ENCODE measurements around the gene DSCAM. TPM values are rescaled to one million over a fixed set of nuclear protein-coding genes. Genes with fewer than 3 reads are reported as not detected.

The DSCAM gene
- total and polyA plus RNA-seq, 4 donors = 8.2 to 27.7 (median 15.2) TPM

- Histone ChIP-seq H3K27ac (ENCODE audit: low read depth, low read length) (no peak overlapping the region), H3K4me1 (ENCODE audit: control insufficient read depth, insufficient read depth, low read length) (no peaks in the 10 kb centered on the region), H3K36me3 (ENCODE audit: control insufficient read depth, insufficient read depth, low read length) (no peaks in the 10 kb centered on the region), H3K4me3 (ENCODE audit: low read depth, low read length) (no peak overlapping the region), H3K9me3 (ENCODE audit: control insufficient read depth, insufficient read depth, low read length) (no peaks in the 10 kb centered on the region), H3K27me3 (ENCODE audit: control insufficient read depth, insufficient read depth, low read length) (no peaks in the 10 kb centered on the region)
- no peak for DNase-seq (ENCODE audit: low read depth in 4 of 6, low spot score in 6 of 6)
- WGBS (ENCODE audit: insufficient coverage) = 88% methylated on average over 2 of the region's 3 CpGs
Observed at GRCh38 chr21:40795313-40795712, 51.6 kb downstream of the DSCAM start.

DNA sequence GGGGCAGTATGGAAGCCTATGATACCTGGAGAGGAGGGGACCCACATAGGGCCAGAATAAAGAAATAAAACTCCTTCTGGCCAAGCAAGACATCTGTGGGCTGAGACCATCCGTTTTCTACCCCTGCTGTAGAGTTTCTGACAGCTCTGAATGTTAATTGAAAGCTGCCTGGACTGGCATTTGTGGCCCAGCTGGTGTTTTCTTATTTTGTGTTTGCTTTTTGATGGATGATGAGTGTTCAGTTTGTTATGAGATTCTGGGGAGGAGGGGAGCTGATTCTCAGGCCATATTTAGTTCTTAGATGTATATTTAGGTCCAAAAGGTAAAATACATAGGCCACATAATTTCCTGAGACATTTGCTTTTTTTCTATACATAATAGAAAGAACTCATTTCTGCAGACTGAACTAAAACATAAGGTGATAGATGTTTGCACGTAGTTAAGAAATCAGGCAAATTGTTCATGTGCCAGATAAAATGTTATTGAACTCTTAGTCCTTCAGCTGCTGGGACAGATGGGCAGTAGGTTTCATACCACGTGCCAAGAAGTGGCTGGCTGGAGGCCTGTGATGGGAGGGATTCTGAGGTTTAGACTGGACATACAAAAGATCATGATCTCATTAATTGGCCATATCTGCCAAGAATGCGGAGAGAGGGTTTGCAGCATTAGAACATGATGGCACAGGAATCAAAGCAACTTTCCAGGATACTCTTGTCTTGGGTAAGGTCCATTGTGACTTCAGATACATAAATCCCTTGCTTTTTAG lies 54.1 kb downstream of the DSCAM start:
- no peak overlapping the region for H3K4me3 ChIP-seq (ENCODE audit: low read depth, low read length)
- WGBS (ENCODE audit: insufficient coverage) = 29% methylated on average over 3 of the region's 4 CpGs
- no peaks in the 10 kb centered on the region for H3K4me1 ChIP-seq (ENCODE audit: control insufficient read depth, insufficient read depth, low read length)
- peak in 2 of 6 donors; percentile 56 to 85 for DNase-seq (ENCODE audit: low read depth in 4 of 6, low spot score in 6 of 6)
- no peak overlapping the region for H3K27ac ChIP-seq (ENCODE audit: low read depth, low read length)
- no peaks in the 10 kb centered on the region for H3K27me3 ChIP-seq (ENCODE audit: control insufficient read depth, insufficient read depth, low read length)
- H3K36me3 ChIP-seq (ENCODE audit: control insufficient read depth, insufficient read depth, low read length) = no peaks in the 10 kb centered on the region
- H3K9me3 ChIP-seq (ENCODE audit: control insufficient read depth, insufficient read depth, low read length) = no peaks in the 10 kb centered on the region

- DNase-seq (ENCODE audit: low read depth in 4 of 6, low spot score in 6 of 6) = no peak
- no peak overlapping the region for H3K4me3 ChIP-seq (ENCODE audit: low read depth, low read length)
- no peaks in the 10 kb centered on the region for H3K27me3 ChIP-seq (ENCODE audit: control insufficient read depth, insufficient read depth, low read length)
- H3K9me3 ChIP-seq (ENCODE audit: control insufficient read depth, insufficient read depth, low read length) = no peaks in the 10 kb centered on the region
- H3K36me3 ChIP-seq (ENCODE audit: control insufficient read depth, insufficient read depth, low read length) = no peaks in the 10 kb centered on the region
- no CpG with 5 or more reads among the region's 3 CpGs for WGBS (ENCODE audit: insufficient coverage)
- H3K27ac ChIP-seq (ENCODE audit: low read depth, low read length) = no peak overlapping the region
- H3K4me1 ChIP-seq (ENCODE audit: control insufficient read depth, insufficient read depth, low read length) = no peaks in the 10 kb centered on the region
Observed at GRCh38 chr21:40788635-40789034, 58.3 kb downstream of the DSCAM start.

- DNase-seq (ENCODE audit: low read depth in 4 of 6, low spot score in 6 of 6) = no peak
- no peaks in the 10 kb centered on the region for H3K4me1 ChIP-seq (ENCODE audit: control insufficient read depth, insufficient read depth, low read length)
- no peak overlapping the region for H3K4me3 ChIP-seq (ENCODE audit: low read depth, low read length)
- H3K9me3 ChIP-seq (ENCODE audit: control insufficient read depth, insufficient read depth, low read length) = no peaks in the 10 kb centered on the region
- H3K36me3 ChIP-seq (ENCODE audit: control insufficient read depth, insufficient read depth, low read length) = no peaks in the 10 kb centered on the region
- H3K27ac ChIP-seq (ENCODE audit: low read depth, low read length) = no peak overlapping the region
- H3K27me3 ChIP-seq (ENCODE audit: control insufficient read depth, insufficient read depth, low read length) = no peaks in the 10 kb centered on the region
- WGBS (ENCODE audit: insufficient coverage) = 88% methylated on average over 3 of the region's 6 CpGs
Observed at GRCh38 chr21:40783404-40783803, 63.6 kb downstream of the DSCAM start.

GRCh38 chr21:40770435-40771055 lies 76.4 kb downstream of the DSCAM start:
- H3K4me3 ChIP-seq (ENCODE audit: low read depth, low read length) = no peak overlapping the region
- no peak overlapping the region for H3K27ac ChIP-seq (ENCODE audit: low read depth, low read length)
- H3K4me1 ChIP-seq (ENCODE audit: control insufficient read depth, insufficient read depth, low read length) = peaks cover 7% of the 10 kb centered on the region
- no peaks in the 10 kb centered on the region for H3K27me3 ChIP-seq (ENCODE audit: control insufficient read depth, insufficient read depth, low read length)
- 97% methylated on average over 4 of the region's 5 CpGs for WGBS (ENCODE audit: insufficient coverage)
- DNase-seq (ENCODE audit: low read depth in 4 of 6, low spot score in 6 of 6) = no peak
- H3K36me3 ChIP-seq (ENCODE audit: control insufficient read depth, insufficient read depth, low read length) = no peaks in the 10 kb centered on the region
- no peaks in the 10 kb centered on the region for H3K9me3 ChIP-seq (ENCODE audit: control insufficient read depth, insufficient read depth, low read length)

DNA sequence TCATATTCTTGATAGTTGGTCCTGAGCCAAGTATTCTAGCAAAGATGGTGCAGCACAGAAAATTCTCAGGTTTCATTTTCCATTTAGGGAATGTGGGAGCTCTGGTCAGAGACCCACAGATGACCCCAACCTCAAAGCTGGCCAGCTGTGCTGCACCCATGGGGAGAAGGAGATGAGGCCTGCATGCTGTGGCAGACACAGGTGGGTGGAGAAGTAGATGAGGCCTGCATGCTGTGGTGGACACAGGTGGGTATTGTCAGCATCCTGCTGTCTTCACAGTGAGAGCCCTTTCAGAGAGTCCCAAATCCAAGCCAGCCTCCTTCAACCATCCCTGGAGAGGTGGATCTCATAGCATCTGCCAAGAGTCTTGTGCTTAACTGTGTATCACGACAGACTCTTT lies 77.7 kb downstream of the DSCAM start:
- H3K4me1 ChIP-seq (ENCODE audit: control insufficient read depth, insufficient read depth, low read length) = peaks cover 7% of the 10 kb centered on the region
- H3K9me3 ChIP-seq (ENCODE audit: control insufficient read depth, insufficient read depth, low read length) = no peaks in the 10 kb centered on the region
- H3K27me3 ChIP-seq (ENCODE audit: control insufficient read depth, insufficient read depth, low read length) = no peaks in the 10 kb centered on the region
- no peak overlapping the region for H3K27ac ChIP-seq (ENCODE audit: low read depth, low read length)
- H3K4me3 ChIP-seq (ENCODE audit: low read depth, low read length) = no peak overlapping the region
- 89% methylated on average over 1 of the region's 1 CpG for WGBS (ENCODE audit: insufficient coverage)
- DNase-seq (ENCODE audit: low read depth in 4 of 6, low spot score in 6 of 6) = no peak
- no peaks in the 10 kb centered on the region for H3K36me3 ChIP-seq (ENCODE audit: control insufficient read depth, insufficient read depth, low read length)

DNA sequence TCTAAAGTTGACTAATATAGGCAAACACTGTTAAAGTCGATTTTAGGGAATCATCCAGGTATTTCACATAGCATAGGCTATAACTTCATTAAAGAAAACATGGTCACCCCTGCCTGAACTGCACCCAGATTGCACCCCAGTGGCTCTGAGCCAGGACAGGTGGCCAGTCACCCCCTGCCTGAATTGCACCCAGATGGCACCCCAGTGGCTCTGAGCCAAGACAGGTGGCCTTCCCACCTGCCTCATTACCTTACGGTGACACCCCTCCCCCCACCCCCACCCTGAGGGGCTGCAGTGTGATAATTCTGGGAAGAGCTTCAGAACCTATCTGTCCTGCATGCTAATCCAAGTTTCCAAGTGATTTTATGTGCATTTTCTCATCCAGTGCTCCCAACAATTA lies 78.9 kb downstream of the DSCAM start:
- no peaks in the 10 kb centered on the region for H3K9me3 ChIP-seq (ENCODE audit: control insufficient read depth, insufficient read depth, low read length)
- DNase-seq (ENCODE audit: low read depth in 4 of 6, low spot score in 6 of 6) = peak in 1 of 6 donors; percentile 27
- WGBS (ENCODE audit: insufficient coverage) = 100% methylated on average over 1 of the region's 2 CpGs
- peaks cover 7% of the 10 kb centered on the region for H3K4me1 ChIP-seq (ENCODE audit: control insufficient read depth, insufficient read depth, low read length)
- no peaks in the 10 kb centered on the region for H3K36me3 ChIP-seq (ENCODE audit: control insufficient read depth, insufficient read depth, low read length)
- H3K27me3 ChIP-seq (ENCODE audit: control insufficient read depth, insufficient read depth, low read length) = no peaks in the 10 kb centered on the region
- H3K4me3 ChIP-seq (ENCODE audit: low read depth, low read length) = no peak overlapping the region
- H3K27ac ChIP-seq (ENCODE audit: low read depth, low read length) = no peak overlapping the region

DNA sequence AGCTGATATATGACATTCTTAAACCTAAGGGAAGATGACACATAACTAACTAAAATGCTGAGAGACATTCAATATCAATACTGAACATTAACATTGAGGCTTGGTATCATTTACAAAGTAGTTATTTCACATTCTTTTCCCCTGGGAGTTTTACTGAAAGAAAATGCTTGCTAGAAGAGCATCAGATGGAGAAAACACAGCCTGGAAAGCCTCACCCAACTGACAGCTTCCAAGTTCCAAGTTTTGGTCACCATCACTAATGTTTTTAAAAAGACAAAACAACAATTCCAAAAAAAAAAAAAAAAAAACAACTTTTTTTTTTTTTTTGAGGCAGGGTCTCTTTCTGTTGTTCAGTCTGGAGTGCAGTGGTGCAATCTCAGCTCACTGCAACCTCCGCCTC lies 80.6 kb downstream of the DSCAM start:
- H3K36me3 ChIP-seq (ENCODE audit: control insufficient read depth, insufficient read depth, low read length) = no peaks in the 10 kb centered on the region
- H3K4me1 ChIP-seq (ENCODE audit: control insufficient read depth, insufficient read depth, low read length) = peaks cover 7% of the 10 kb centered on the region
- no peaks in the 10 kb centered on the region for H3K9me3 ChIP-seq (ENCODE audit: control insufficient read depth, insufficient read depth, low read length)
- H3K27ac ChIP-seq (ENCODE audit: low read depth, low read length) = no peak overlapping the region
- DNase-seq (ENCODE audit: low read depth in 4 of 6, low spot score in 6 of 6) = peak in 1 of 6 donors; percentile 35
- 100% methylated on average over 1 of the region's 1 CpG for WGBS (ENCODE audit: insufficient coverage)
- H3K4me3 ChIP-seq (ENCODE audit: low read depth, low read length) = no peak overlapping the region
- no peaks in the 10 kb centered on the region for H3K27me3 ChIP-seq (ENCODE audit: control insufficient read depth, insufficient read depth, low read length)

- peaks cover 7% of the 10 kb centered on the region for H3K4me1 ChIP-seq (ENCODE audit: control insufficient read depth, insufficient read depth, low read length)
- 31% methylated on average over 7 of the region's 12 CpGs for WGBS (ENCODE audit: insufficient coverage)
- DNase-seq (ENCODE audit: low read depth in 4 of 6, low spot score in 6 of 6) = peak in 2 of 6 donors; percentile 76 to 88
Observed at GRCh38 chr21:40765811-40766210, 81.1 kb downstream of the DSCAM start.

GRCh38 chr21:40760821-40761220 lies 86.1 kb downstream of the DSCAM start:
- H3K9me3 ChIP-seq (ENCODE audit: control insufficient read depth, insufficient read depth, low read length) = no peaks in the 10 kb centered on the region
- no peak overlapping the region for H3K4me3 ChIP-seq (ENCODE audit: low read depth, low read length)
- no peaks in the 10 kb centered on the region for H3K27me3 ChIP-seq (ENCODE audit: control insufficient read depth, insufficient read depth, low read length)
- H3K27ac ChIP-seq (ENCODE audit: low read depth, low read length) = no peak overlapping the region
- WGBS (ENCODE audit: insufficient coverage) = no CpG with 5 or more reads among the region's 2 CpGs
- DNase-seq (ENCODE audit: low read depth in 4 of 6, low spot score in 6 of 6) = no peak
- no peaks in the 10 kb centered on the region for H3K36me3 ChIP-seq (ENCODE audit: control insufficient read depth, insufficient read depth, low read length)
- H3K4me1 ChIP-seq (ENCODE audit: control insufficient read depth, insufficient read depth, low read length) = peaks cover 3% of the 10 kb centered on the region

More at GRCh38 chr21:40765811-40766210, 81.1 kb downstream of the DSCAM start:
- Histone ChIP-seq H3K36me3 (ENCODE audit: control insufficient read depth, insufficient read depth, low read length) (no peaks in the 10 kb centered on the region), H3K4me3 (ENCODE audit: low read depth, low read length) (no peak overlapping the region), H3K27me3 (ENCODE audit: control insufficient read depth, insufficient read depth, low read length) (no peaks in the 10 kb centered on the region), H3K27ac (ENCODE audit: low read depth, low read length) (no peak overlapping the region), H3K9me3 (ENCODE audit: control insufficient read depth, insufficient read depth, low read length) (no peaks in the 10 kb centered on the region)

Data from spinal cord (tissue), 10 donors.